Suprapubic skin (tissue), 4 donors: ENCODE data around the gene ICA1.

ENCODE experiments used
- EP300 ChIP-seq: sonication (generic); formaldehyde crosslinking; IDR thresholded peaks from one replicate; pipeline ENCODE4 v1.6.1; 2017; ENCODE audit warnings: antibody characterized with exemption
- POLR2AphosphoS5 ChIP-seq, 3 donors: sonication (generic); formaldehyde crosslinking; IDR thresholded peaks; one replicate each; pipeline ENCODE4 v1.6.1; 2017; ENCODE audit warnings: antibody characterized with exemption in 3 of 3
- TF ChIP-seq, protein P1 (sequence below), 2 donors: fragments of 200-600 bp in 1 of 2; fragments of 450-650 bp in 1 of 2; sonication (generic) in 1 of 2; IDR thresholded peaks; one replicate each; pipeline ENCODE4 v1.5.1; 2016 to 2019; ENCODE audit warnings: antibody characterized with exemption in 2 of 2, mild to moderate bottlenecking in 1 of 2, moderate library complexity in 1 of 2

DNA sequence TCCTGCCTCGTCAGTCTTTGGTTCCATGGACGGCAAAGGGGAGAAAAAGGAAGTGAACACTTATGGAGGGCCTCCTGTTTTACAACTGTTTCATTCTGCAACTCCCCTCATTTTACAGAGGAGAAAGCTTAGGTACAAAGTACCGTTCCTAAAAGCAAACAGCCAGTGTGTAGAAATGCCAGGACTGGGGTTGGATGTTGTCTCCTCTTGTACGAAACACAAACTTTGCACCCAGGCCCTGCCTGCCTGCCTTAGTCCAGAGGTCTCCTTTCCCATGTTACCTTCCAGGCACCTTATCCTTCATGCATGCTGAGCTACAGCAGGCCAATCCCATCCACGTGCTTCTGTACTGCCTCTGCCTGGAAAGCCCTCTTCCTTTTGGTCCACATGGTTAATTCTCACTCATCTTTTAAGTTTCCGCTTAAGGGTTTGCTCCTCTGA, 86.0 kb downstream of the ICA1 start:
- TF ChIP-seq, protein P1, sequence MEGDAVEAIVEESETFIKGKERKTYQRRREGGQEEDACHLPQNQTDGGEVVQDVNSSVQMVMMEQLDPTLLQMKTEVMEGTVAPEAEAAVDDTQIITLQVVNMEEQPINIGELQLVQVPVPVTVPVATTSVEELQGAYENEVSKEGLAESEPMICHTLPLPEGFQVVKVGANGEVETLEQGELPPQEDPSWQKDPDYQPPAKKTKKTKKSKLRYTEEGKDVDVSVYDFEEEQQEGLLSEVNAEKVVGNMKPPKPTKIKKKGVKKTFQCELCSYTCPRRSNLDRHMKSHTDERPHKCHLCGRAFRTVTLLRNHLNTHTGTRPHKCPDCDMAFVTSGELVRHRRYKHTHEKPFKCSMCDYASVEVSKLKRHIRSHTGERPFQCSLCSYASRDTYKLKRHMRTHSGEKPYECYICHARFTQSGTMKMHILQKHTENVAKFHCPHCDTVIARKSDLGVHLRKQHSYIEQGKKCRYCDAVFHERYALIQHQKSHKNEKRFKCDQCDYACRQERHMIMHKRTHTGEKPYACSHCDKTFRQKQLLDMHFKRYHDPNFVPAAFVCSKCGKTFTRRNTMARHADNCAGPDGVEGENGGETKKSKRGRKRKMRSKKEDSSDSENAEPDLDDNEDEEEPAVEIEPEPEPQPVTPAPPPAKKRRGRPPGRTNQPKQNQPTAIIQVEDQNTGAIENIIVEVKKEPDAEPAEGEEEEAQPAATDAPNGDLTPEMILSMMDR (IDR thresholded peaks at IDR 0.05) = no peak
- TF ChIP-seq EP300 (no peak), POLR2AphosphoS5 (IDR thresholded peaks at IDR 0.05) (no peak)
